K562 (cell line): ENCODE measurements around the gene ZNF689. TPM values are rescaled to one million over a fixed set of nuclear protein-coding genes. Genes with fewer than 3 reads are reported as not detected.
A peak's percentile ranks its signal among the peaks of the same experiment; 100 is the strongest.

Source experiments
- ATAC-seq: fragments of 200-7000 bp; cut with Tn5 transposase; 3 replicates; pipeline ENCODE4 v1.9.1; 2020; ENCODE audit warnings: moderate library complexity
- BruUV-seq: library from RNA; stranded (reverse); fragments of 400-500 nt; replicated peaks from 2 replicates; lab custom pipeline; 2021; lab: Mats Ljungman, UMichigan
- CTCF ChIA-PET: fragments of 300-600 bp; formaldehyde crosslinking; extraction: SDS; loops from one replicate; lab custom pipeline; 2021; ENCODE audit warnings: low intra/inter-chr PET ratio; lab: Yijun Ruan, JAX
- POLR2A ChIA-PET: fragments of 300-600, 350-650 bp; sonication (Branson Sonifier 250); formaldehyde crosslinking; extraction: SDS; loops from one replicate; lab custom pipeline; 2021; ENCODE audit warnings: antibody characterized with exemption, inconsistent platforms; lab: Yijun Ruan, JAX
- DNase-seq, 4 experiments: peaks; one replicate each; pipeline versions ENCODE4 v3.0.0 to v3.0.0-alpha.2; 2011 to 2018; ENCODE audit warnings: low spot score in 3 of 4, mixed read lengths in 3 of 4; ENCODE audit errors: extremely low read depth in 1 of 4
- FAIRE-seq: peaks from 2 replicates; lab custom pipeline; 2011; peaks lifted over from hg19 to GRCh38; lab: Jason Lieb, UNC
- H2AFZ ChIP-seq: 2 replicates; pipeline ENCODE4 v1.6.0; 2011; ENCODE audit warnings: low read depth, low read length, control low read depth, inconsistent platforms
- H3K27ac ChIP-seq: fragments of 200-600 bp; 3 replicates; pipeline ENCODE4 v1.8.0; 2011; ENCODE audit warnings: low read depth, mild to moderate bottlenecking, control low read depth, inconsistent platforms, low read length, moderate library complexity, mixed read lengths; ENCODE audit errors: extremely low read depth
- H3K27me3 ChIP-seq, 2 experiments: fragments of 300-600 bp in 1 of 2; 2 replicates in 1 of 2; 3 replicates in 1 of 2; pipeline versions ENCODE4 v1.6.0 to v1.8.0; 2011; ENCODE audit warnings: inconsistent platforms in 2 of 2, low read length in 2 of 2, mild to moderate bottlenecking in 1 of 2, mixed read lengths in 1 of 2, moderate library complexity in 1 of 2; ENCODE audit not compliant: control insufficient read depth in 2 of 2, insufficient read depth in 2 of 2
- H3K36me3 ChIP-seq: fragments of 300-600 bp; 3 replicates; pipeline ENCODE4 v1.8.0; 2011; ENCODE audit warnings: mild to moderate bottlenecking, low read length, inconsistent platforms; ENCODE audit not compliant: control insufficient read depth, insufficient read depth
- H3K4me1 ChIP-seq, 2 experiments: fragments of 200-600 bp in 1 of 2; replicated peaks in 1 of 2; 2 replicates in 1 of 2; 3 replicates in 1 of 2; pipeline versions ENCODE4 v1.5.1 to v1.8.0; 2011; ENCODE audit warnings: inconsistent platforms in 2 of 2, low read length in 2 of 2, mild to moderate bottlenecking in 1 of 2, mixed read lengths in 1 of 2, moderate library complexity in 1 of 2; ENCODE audit not compliant: control insufficient read depth in 2 of 2, insufficient read depth in 2 of 2
- H3K4me2 ChIP-seq: 2 replicates; pipeline ENCODE4 v1.6.1; 2011; ENCODE audit warnings: low read length, control low read depth, inconsistent platforms, mixed read lengths; ENCODE audit not compliant: insufficient read depth
- H3K4me3 ChIP-seq: fragments of 200-600 bp; sonication (generic), shearing (Covaris generic); 2 replicates; pipeline ENCODE4 v1.5.1; 2016; ENCODE audit warnings: control low read depth, inconsistent platforms
- H3K79me2 ChIP-seq: fragments of 200-600 bp; 3 replicates; pipeline ENCODE4 v1.8.0; 2011; ENCODE audit warnings: low read length, inconsistent platforms; ENCODE audit not compliant: control insufficient read depth, insufficient read depth
- H3K9ac ChIP-seq, 2 experiments: 2 replicates each; pipeline versions ENCODE4 v1.6.0 to v1.6.1; 2011; ENCODE audit warnings: low read depth in 2 of 2, low read length in 2 of 2, control low read depth in 1 of 2, inconsistent platforms in 1 of 2, mild to moderate bottlenecking in 1 of 2, mixed read lengths in 1 of 2; ENCODE audit not compliant: insufficient read depth in 1 of 2
- H3K9me1 ChIP-seq: one replicate; pipeline ENCODE4 v1.6.0; 2011; ENCODE audit warnings: inconsistent platforms, mild to moderate bottlenecking, low read length, moderate library complexity; ENCODE audit not compliant: control insufficient read depth, insufficient read depth
- H3K9me3 ChIP-seq: replicated peaks from 2 replicates; pipeline ENCODE4 v1.5.1; 2011; ENCODE audit warnings: low read depth, low read length, inconsistent platforms; ENCODE audit not compliant: control insufficient read depth, insufficient read depth
- H4K20me1 ChIP-seq: replicated peaks from 2 replicates; pipeline ENCODE4 v1.6.1; 2011; ENCODE audit warnings: low read length, inconsistent platforms, mixed read lengths; ENCODE audit not compliant: control insufficient read depth, insufficient read depth
- CBFA2T2 ChIP-seq: fragments of 450-650 bp; conservative IDR thresholded peaks from 2 replicates; pipeline ENCODE4 v1.6.1; 2017; ENCODE audit warnings: mild to moderate bottlenecking
- CEBPB ChIP-seq: fragments of 450-650 bp; IDR thresholded peaks from 2 replicates; pipeline ENCODE4 v1.6.1; 2016; ENCODE audit warnings: missing genetic modification characterization, missing compliant biosample characterization
- DMBX1 ChIP-seq: fragments of 250-450 bp; sonication (Bioruptor Pico); IDR thresholded peaks from 2 replicates; pipeline ENCODE4 v1.8.0; 2022; ENCODE audit warnings: inconsistent platforms, mild to moderate bottlenecking, moderate library complexity, borderline replicate concordance
- ELF2 ChIP-seq: fragments of 250-450 bp; sonication (Bioruptor Pico); IDR thresholded peaks from 2 replicates; pipeline ENCODE4 v1.5.0; 2021; ENCODE audit warnings: mild to moderate bottlenecking
- HLTF ChIP-seq: fragments of 450-650 bp; IDR thresholded peaks from 2 replicates; pipeline ENCODE4 v1.6.1; 2016
- MYC ChIP-seq, 2 experiments: fragments of 250-450 bp in 1 of 2; sonication (Bioruptor Pico) in 1 of 2; IDR thresholded peaks; 2 replicates each; pipeline versions ENCODE4 v1.5.1 to v1.6.1; 2012 to 2021; ENCODE audit warnings: low read depth in 2 of 2, borderline replicate concordance in 1 of 2, improper control_type of control experiment in 1 of 2, low read length in 1 of 2, mild to moderate bottlenecking in 1 of 2, moderate library complexity in 1 of 2
- SAP30 ChIP-seq: fragments of 200-600 bp; sonication (generic); IDR thresholded peaks from 2 replicates; pipeline ENCODE4 v1.6.1; 2012; ENCODE audit warnings: borderline replicate concordance, low read depth, mild to moderate bottlenecking, moderate library complexity, low read length, control low read depth, inconsistent platforms; ENCODE audit not compliant: insufficient read depth, poor library complexity, severe bottlenecking
- SLC30A9 ChIP-seq: fragments of 250-450 bp; sonication (Bioruptor Pico); IDR thresholded peaks from 2 replicates; pipeline ENCODE4 v1.8.0; 2022; ENCODE audit warnings: mild to moderate bottlenecking, moderate library complexity
- SMARCC2 ChIP-seq: fragments of 450-650 bp; IDR thresholded peaks from 2 replicates; pipeline ENCODE4 v1.6.1; 2017; ENCODE audit warnings: antibody characterized with exemption, moderate library complexity, mild to moderate bottlenecking, low read depth
- ZNF24 ChIP-seq: fragments of 450-650 bp; IDR thresholded peaks from 2 replicates; pipeline ENCODE4 v1.6.1; 2016
- ZNF830 ChIP-seq: fragments of 250-450 bp; sonication (Bioruptor Pico); IDR thresholded peaks from 2 replicates; pipeline ENCODE4 v1.5.0; 2021; ENCODE audit warnings: mild to moderate bottlenecking
- WGBS: fragments of 100-300 bp; shearing (Covaris generic); methylation state at CpG from one replicate; pipeline ENCODE4 v1.1.6; 2016; ENCODE audit warnings: low coverage, mixed read lengths; ENCODE audit not compliant: insufficient coverage; ENCODE audit errors: missing lambda C conversion rate; 5-methylcytosine and 5-hydroxymethylcytosine counted together
- in situ Hi-C: fragments of 300-500 bp; cut with MboI; formaldehyde crosslinking; loops from 4 replicates; pipeline ENCODE4 v1.15.0; 2018; ENCODE audit warnings: inconsistent platforms, mixed read lengths
- intact Hi-C: fragments of 100-400 bp; cut with micrococcal nuclease; formaldehyde crosslinking; loops from 2 replicates; pipeline ENCODE4 v1.14.2; 2022
- polyA plus RNA-seq, 8 experiments: library from polyadenylated mRNA; depleted of rRNA in 4 of 8; stranded (reverse) in 5 of 8; unstranded in 3 of 8; fragments of >200 nt; fragmentation: Nextera tagmentation in 2 of 8; fragmentation: Illumina TruSeq in 1 of 8; extraction: Ambion mirVana in 2 of 8; extraction: Trizol in 1 of 8; gene quantifications; 2 replicates each; pipeline versions ENCODE4 v1.2.1 to v1.2.3, GENCODE V29; 2011 to 2014; ENCODE audit warnings: inconsistent platforms in 1 of 8, missing spikeins in 1 of 8
- total RNA-seq, 7 experiments: library from RNA; depleted of rRNA in 6 of 7; stranded (reverse); fragments of >200 nt in 6 of 7; fragmentation: Illumina TruSeq in 2 of 7; extraction: Trizol in 2 of 7; gene quantifications; 2 replicates each; pipeline versions ENCODE4 v1.2.1 to v1.2.3, GENCODE V29; 2011 to 2021; ENCODE audit warnings: low replicate concordance in 1 of 7
- TF ChIP-seq, protein P1 (sequence below): fragments of 450-650 bp; conservative IDR thresholded peaks from 2 replicates; pipeline ENCODE4 v1.6.1; 2016; ENCODE audit warnings: missing genetic modification characterization, low read depth, mild to moderate bottlenecking, control low read depth, missing compliant biosample characterization

Gene ZNF689
- total and polyA plus RNA-seq, 9 of the 15 experiments (the other 6 are each of a cell fraction or from before 2014, with no cell fraction given): 5.4 to 15.4 (median 10.8) TPM

DNA sequence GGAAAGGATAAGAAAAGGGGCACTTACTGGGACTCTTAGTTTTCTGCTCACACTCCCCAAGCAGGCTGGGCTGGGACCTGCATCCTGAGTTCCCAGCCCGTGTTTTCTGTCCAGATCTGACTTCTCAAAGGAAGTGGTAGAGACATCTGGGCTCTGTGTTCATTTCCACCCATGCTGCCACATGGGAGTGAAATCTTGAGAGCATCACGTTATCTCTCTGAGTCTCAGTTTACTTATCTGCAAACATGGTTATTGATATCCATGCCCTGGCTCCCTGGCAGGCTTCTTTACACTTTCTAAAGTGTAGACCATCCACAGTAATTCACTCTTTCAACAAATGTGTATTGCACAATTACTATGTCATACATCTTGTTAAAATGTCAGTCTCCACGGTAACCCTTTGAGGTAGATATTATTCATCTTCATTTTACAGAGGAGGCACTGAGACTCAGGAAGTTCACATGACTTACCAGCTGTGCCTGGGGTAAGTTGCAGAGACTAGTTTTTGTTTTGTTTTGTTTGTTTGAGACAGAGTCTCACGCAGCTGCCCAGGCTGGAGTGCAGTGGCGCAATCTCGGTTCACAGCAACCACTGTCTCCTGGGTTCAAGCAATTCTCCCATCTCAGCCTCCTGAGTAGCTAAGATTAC, 42.1 kb downstream of the ZNF689 start (continued):
- TF ChIP-seq MYC (IDR thresholded peaks at IDR 0.05; ENCODE audit: low read depth, low read length) (no peak), MYC (CRISPR knock-in tag; IDR thresholded peaks at IDR 0.05; ENCODE audit: borderline replicate concordance, low read depth) (no peak), SMARCC2 (no peak), HLTF (no peak), ZNF830 (CRISPR knock-in tag) (no peak), CEBPB (peak; percentile 98), CBFA2T2 (no peak), SAP30 (no peak)

DNA sequence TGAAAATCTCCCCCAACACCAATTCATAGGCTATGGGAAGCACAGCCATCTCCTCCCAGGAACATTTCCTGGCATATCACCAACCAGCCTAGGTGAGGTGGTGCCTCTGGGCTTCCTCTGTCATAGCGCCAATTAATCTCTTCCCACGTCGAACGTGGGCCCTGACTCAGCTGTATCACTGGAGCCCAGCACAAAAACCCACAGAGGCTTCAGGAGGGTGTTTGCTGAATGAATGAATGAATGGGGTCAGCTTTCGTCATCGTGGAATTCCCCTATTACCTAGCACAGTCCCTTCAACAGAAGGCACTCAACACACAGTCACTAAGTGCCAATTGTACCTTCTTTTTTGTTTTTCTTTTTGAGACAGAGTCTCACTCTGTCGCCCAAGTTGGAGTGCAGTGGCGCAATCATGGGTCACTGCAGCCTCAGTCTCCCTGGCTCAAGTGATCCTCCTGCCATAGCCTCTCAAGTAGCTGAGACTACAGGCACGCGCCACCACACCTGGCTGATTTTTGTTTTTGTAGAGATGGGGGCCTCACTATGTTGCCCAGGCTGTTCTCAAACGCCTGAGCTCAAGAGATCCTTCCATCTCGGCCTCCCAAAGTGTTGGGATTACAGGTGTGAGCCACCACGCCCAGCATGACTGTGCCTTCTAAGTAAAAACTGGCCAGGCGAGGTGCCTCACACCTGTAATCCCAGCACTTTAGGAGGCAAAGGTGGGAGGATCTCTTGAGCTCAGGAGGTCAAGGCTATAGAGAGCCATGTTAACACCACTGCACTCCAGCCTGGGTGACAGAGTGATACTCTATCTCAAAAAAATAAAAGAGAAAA, 42.8 kb downstream of the ZNF689 start:
- Histone ChIP-seq H3K9me1 (no peaks in the 10 kb centered on the region), H4K20me1 (no peaks in the 10 kb centered on the region), H3K9me3 (no peaks in the 10 kb centered on the region), H3K36me3 (no peaks in the 10 kb centered on the region), H2AFZ (no peak overlapping the region), H3K27me3 (no peaks in the 10 kb centered on the region), H3K4me1 (peaks cover 11 to 25% of the 10 kb centered on the region in 2 experiments), H3K9ac (no peak overlapping the region), H3K27ac (no peak overlapping the region), H3K4me2 (no peak overlapping the region), H3K4me3 (no peak overlapping the region), H3K79me2 (peaks cover 8% of the 10 kb centered on the region)
- in situ Hi-C loops: no loop called here
- no TSS peak for BruUV-seq
- 58% methylated on average over 14 of the region's 14 CpGs for WGBS
- DNase-seq (no peak), FAIRE-seq (no peak), ATAC-seq (no peak)
- intact Hi-C loops: no loop called here
- ChIA-PET CTCF (no interaction called here), POLR2A (interaction anchor here (0.9 to 1.7 kb wide), 5 partner anchors 10 to 137 kb away, joined by 3 to 9 read pairs (median 4); partner anchors contain the start of genes DCTPP1 and ZNF747)
- TF ChIP-seq DMBX1 (CRISPR knock-in tag): no peak
- TF ChIP-seq, protein P1, sequence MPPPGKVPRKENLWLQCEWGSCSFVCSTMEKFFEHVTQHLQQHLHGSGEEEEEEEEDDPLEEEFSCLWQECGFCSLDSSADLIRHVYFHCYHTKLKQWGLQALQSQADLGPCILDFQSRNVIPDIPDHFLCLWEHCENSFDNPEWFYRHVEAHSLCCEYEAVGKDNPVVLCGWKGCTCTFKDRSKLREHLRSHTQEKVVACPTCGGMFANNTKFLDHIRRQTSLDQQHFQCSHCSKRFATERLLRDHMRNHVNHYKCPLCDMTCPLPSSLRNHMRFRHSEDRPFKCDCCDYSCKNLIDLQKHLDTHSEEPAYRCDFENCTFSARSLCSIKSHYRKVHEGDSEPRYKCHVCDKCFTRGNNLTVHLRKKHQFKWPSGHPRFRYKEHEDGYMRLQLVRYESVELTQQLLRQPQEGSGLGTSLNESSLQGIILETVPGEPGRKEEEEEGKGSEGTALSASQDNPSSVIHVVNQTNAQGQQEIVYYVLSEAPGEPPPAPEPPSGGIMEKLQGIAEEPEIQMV (tag): no peak
- TF ChIP-seq SLC30A9 (CRISPR knock-in tag): no peak
- peak; percentile 57; the same call in 1 of the 2 replicates for TF ChIP-seq ZNF24
- no peak for TF ChIP-seq ELF2 (CRISPR knock-in tag)
